Measurements from ENCODE around the gene TTLL8.
A peak's percentile ranks its signal among the peaks of the same experiment; 100 is the strongest.

TTLL8 gene

DNA sequence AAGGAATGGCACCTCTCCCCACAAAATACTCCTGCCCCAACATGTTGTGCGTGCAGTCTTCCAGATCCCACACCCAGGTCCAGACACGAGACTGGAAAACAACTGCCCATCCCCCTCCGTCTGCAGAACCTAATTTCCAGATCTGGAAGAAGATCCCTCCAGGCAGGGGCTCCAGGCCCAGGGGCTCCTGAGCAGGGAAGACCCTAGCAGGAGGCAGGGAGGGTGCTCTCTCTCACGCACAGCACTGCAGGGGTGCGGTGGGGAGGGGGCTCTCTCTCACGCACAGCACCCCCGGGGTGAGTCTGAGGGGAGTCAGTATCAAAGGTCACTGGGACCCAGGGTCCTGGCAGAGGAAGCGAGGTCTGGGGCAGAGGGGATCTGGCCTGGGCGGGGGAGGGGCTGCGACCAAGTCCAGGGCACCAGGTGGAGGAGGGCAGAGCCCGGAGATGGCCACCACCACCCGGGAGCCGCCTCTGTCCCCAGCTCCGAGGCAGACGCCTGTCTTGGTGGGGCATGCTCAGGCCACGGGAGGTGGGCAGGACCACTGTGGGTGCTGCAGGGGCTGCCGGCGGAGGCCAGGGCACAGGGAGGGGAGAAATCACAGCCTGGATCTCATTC is 25.5 kb upstream of the TTLL8 start:
- DNase-seq: no peak

DNA sequence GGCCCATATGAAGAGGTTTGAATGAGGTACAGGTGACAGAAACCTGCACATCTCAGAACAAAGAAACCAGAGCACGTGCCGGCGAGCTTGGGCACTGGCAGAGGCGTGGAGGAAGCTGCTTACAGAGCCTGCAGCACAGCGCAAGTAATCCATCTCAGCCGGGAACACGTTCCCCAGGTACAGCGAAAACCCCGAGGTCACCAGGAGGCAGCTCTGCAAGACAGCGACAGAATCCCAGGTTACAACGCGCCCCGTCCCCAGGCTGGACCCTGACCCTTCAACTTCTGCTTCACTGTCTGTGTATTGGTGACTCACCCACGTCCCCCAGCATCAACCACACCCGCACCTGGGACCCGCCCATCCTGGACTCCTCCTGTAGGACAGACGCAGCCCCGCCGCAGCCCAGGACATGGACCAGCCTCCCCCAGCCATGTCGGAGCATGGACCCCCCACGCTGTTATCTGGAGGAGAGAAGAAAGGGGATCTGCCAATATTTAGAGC is 24.9 kb upstream of the TTLL8 start:
- DNase-seq: no peak

DNA sequence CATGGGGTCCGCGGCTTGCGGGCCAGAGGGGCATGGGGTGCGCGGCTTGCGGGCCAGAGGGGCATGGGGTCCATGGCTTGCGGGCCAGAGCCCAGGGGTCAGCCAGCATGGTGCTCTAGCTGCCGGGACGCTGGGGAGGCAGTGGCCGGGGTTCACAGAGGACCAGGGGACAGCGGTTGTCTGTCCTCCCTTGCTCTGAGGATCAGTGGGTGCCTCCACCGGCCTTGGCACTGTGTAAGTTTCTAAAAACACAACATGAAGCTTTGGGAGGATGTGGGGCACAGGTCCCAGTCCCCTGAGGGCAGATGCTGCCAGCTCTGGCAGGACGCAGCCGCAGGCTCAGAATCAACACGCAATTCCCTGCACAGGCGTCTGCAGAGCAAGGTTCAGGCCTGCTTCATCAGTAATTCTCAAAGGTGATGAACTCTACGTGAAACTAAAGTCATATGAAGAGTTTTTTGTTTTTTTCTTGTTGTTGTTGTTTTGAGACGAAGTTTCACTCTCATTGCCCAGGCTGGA is 24.2 kb upstream of the TTLL8 start:
- DNase-seq: no peak

DNA sequence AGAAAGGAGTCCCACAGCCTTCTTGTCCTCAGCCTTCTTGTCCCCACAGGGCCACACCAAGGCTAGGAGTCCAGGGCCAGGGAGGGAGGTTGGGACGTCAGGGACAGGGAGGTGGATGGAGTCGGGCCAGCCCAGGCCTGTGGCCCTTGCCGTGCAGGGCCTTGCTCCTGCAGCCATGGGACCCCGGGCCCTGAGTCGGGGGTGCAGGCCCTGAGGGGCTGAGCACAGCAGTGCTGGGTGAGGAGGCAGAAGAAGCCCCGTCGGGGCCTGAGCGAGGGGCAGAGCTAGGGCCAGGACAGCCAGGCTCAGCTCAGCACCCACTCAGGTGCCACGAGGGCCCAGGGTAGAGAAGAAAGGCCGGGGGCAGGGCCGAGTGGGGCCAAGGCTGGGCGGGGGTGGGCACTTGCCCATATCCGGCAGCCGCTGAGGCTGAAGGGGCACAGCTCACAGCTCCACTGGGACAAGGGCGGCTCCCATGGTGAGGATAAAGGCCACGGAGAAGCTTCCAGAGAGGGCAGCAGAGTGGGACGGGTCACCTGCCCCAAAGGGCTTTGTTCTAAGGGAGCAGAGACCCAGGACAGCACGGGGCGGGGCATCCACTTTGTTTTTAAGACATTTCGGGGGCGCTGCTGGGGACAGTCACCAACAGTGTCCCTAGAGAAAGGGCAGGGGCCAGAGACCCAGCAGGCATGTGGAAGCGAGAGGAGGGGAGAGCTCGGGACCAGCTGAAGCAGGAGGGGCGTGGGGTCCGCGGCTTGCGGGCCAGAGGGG is 23.5 kb upstream of the TTLL8 start:
- no peak for DNase-seq

DNA sequence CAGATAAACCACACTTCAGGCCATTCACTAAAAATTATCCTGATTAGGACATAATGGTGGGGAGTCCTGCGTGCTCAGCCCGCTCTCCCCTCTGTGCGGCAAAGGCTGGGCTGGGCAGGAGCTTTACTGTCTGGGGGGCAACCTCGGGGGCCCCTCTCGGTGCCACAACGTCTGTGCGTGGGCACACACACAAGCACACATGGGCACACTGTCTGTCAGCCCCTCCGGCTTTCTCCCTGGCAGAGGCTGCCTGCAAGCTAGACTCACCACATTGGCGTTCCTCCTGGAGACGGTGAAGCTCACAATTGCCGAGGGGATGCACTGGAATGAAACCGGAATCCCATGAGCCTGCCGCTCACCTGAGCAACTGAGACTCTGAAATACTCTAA is 22.0 kb upstream of the TTLL8 start:
- DNase-seq: no peak

DNA sequence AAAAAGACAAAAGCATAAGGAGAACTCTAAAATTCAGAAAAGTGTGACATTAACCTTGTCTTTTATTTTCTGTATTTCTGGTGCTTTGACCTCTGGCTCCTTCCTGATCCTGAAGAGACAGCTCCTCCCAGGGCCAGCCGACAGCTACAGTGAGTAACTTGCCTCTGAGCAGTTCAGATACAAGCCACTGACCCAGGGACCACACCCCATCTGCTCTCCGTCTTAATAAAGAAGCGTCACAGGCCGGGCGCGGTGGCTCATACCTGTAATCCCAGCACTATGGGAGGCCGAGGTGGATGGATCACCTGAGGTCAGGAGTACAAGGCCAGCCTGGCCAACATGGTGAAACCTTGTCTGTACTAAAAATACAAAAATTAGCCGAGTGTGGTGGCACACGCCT is 20.7 kb upstream of the TTLL8 start:
- no peak for DNase-seq

DNA sequence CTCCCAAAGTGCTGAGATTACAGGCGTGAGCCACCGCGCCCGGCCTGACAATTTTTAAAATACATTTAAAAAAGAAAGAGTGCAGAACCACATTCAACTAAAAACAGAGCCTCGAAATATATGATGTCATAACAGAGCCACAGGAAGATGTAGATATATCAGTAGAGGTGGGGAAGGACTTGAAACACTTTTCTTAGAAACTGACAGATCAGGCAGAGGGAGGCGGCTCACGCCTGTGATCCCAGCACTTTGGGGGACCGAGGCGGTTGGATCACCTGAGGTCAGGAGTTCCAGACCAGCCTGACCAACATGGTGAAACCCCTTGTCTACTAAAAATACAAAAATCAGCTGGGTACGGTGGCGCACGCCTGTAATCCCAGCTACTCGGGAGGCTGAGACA is 20.1 kb upstream of the TTLL8 start:
- DNase-seq: no peak

DNA sequence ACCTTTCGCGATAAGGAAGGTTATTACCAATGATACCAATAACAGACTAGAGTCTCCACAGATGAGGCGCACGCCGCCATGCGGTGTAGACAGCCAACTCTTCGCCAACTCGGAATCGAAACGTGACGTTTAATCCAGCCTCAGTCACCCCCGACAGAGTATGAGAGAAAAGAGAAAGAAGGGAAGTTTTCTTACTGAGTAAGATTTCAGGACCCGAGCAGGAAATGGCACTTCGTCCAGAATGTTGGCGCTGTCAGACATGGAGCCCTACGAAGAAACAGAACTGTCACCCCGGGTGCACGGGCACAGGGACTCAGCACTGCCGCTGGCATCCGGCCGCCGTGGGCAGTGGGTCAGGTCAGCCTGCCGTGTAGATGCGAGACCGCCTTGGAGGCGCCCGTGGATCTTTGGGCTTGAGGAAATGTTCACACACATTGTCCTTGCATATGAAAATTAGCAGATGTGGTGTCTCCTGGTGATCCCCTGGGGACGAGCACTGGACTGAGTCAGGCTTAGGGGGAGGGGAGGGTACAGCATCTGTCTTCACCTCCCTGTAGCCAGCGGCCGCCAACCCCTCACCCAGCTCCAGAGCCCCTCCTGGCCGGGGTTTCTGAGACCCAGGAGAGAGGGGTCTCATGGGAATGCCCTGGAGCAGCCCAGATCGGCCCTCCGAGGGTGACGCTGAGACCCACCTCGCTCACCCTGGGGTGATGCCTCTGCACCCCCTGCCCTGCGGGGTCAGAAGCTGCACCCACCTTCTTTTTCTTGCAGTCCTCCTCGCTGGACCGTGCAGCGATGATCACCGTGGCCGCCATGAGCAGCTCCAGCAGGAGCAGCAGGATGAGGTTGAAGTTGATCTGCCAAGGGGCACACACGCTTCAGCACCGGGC is 18.8 kb upstream of the TTLL8 start:
- no peak for DNase-seq

DNA sequence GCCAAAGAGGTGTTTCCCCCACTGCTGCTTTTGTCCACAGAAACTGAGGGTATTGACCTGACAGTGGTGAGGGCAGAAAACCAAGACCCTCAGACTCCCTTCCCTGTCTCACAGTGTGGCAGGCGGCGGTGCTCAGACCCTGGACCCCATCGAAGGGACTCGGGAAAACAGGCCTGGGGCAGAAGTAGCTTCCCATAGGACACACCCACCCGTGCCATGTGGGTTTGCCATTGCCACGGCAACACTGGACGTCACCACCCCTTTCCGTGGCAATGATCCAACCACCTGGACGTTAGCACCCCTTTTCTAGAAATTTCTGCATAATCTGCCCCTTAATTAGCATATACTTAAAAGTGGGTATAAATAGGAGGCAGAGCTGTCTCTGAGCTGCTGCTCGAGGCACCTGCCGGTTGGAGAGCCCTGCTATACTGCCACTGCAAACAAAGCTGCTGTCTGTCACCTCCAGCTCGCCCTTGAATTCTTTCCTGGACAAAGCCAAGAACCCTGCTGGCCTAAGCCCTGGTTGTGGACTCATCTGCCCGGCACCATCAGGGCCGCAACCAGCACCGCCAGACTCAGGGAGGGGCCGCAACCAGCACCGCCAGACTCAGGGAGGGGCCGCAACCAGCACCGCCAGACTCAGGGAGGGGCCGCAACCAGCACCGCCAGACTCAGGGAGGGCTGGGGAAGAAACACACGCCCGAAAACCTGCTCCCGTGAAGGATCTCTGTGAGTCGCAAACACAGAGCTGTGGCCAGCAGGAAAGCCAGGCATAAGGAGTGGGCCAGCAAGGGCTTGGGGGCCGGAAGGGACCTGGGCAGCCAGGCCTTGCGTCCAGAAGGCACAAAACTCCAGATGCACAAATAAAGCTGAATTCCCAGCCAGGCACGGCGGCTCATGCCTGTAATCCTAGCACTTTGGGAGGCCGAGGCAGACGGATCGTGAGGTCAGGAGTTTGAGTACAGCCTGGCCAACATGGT is 16.7 kb upstream of the TTLL8 start:
- peak in 3 of 58 donors; percentile 2 to 42 (median 23) for DNase-seq

DNA sequence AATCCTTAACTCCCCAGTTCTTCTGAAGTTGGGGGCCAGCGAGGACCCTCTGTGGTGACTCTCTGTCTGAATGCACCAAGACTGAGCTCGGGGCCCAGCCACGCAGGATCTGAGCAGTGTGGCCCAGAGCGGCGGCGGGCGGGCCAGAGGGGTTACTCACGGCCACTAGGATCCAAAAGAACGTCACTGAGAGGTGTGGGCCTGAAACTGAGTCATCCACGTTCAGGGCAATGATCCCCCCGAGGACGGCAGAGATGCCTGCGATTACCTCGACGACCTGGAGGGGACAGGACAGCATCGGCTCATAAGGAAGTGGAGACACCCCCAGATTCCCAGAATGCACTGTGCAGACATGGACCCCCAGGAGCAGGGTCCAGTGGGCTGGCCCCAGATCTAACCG is 16.0 kb upstream of the TTLL8 start:
- no peak for DNase-seq

DNA sequence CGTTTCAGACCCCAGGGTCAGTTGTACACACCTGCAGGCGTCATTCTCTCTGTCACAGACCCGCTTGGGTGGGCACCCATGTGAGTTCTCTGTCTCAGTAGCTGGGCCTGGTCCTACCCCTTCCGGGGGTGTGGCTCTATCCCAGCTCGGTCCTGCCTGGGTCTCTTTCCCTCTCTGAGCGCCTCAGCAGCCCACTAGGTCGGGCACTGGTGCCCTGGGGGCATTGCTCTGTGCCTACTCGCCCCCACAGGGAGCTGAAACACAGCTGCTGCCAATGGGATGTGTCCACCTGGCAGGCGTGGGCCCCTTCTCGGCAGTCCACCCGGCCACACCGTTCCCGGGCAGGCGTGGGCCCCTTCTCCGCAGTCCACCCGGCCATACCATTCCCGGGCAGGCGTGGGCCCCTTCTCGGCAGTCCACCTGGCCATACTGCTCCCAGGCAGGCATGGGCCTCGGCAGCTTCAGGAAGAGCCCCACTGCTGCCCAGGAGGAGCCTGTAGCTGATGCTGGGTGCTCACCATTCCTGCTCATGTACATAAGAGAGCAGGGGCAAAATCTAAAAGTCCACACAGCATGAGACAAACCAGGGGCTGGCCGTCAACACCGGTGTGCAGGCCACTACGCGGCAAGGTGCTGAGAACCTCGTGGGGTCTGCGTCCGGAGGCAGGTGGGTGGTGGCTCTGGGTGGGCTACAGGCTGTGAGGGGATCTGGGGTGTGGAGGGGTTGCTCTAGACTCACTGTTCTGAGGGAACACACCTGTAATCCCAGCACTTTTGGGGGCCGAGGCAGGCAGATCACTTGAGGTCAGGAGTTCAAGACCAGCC is 14.8 kb upstream of the TTLL8 start:
- DNase-seq: no peak

DNA sequence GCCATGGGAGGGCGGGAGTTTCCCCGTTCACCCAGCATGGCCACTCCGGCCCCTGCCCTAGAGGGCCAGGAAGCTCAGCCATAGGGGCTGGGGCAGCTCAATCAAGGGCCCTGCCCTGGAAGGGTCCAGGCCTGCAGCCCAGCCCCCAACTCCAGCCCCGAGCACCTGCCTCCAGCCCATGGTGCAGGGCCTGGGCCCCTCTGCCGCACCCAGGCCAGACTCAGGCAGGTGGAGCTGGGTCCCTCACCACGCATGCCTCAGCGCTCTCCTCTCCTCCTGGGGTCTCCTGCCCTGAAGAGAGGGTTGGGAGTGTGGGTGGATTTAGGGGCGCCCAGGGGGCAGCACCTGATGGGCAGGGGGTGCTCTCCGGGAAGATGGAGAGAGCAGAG is 14.1 kb upstream of the TTLL8 start:
- no peak for DNase-seq

DNA sequence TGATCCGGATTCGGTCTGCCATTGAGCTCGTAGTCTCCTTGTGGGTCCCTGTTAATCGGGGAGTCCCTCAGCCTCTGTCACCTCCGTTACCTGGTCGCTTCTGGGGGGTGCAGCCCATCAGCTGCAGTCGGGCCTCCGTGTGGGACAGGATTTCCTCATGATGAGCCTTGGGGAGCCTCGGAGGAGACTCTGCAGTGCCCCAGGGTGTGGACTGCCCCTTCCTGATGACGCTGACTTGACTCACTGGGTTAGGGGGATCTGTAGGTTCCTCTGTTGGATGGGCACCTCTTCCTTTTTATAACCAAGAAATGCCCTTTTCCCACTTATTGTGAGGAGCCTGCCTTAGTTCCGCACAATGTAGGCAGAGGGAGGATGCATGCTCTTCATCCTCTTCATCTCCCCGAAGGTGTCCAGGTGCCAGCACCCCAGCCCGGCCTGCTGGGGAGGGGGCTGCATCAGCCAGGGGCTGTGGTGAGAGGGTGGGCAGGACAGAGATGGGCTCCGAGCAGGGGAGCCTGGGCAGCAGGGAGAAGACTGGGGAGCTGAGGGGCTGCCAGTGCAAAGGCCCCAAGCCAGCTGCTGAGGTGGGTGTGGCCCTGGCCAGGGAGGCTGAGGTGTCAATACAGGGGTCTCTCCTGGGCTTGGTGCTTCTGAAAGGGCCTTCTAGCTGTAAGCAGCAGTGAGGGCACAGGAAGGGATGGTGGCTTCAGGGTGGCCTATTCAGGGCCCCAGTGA is 13.5 kb upstream of the TTLL8 start:
- DNase-seq: no peak

DNA sequence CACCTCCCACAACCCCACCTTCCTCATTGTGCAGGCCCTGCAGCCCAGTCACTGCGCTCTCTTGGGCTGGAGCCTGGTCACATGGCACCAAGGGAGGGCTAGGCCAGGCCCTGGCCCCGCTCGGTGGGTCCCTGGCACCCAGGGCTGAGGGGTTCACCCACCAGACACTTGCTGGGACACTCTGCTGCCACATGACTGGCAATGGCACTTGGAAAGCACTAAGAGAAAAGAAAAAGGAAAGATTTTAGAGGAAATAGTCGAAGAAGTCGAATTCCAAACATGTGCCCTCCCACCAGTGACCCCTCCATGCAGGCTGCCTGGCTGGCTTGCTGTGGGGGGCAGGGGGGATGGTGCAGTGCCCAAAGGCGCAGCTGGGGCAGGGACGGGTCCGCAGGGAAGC is 12.3 kb upstream of the TTLL8 start:
- no peak for DNase-seq

DNA sequence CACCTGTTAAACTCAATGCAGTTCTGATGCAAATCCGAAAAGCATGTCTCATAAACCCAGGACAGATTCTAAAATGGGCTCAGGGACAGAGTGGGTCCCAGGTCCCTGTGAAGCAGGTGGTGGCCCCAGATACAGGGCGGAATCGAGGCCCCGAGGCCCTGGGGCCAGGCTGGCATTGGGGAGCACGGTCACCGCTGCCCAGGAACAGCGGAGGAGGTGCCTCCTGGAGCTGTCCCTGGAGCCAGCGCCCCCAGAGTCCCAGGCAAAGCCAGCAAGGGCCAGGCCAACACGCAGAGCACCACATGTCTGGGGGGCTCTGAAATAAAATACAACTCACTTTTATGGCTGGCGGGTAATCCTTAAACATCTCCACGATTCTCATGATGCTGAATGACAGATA is 10.0 kb upstream of the TTLL8 start:
- DNase-seq: no peak

DNA sequence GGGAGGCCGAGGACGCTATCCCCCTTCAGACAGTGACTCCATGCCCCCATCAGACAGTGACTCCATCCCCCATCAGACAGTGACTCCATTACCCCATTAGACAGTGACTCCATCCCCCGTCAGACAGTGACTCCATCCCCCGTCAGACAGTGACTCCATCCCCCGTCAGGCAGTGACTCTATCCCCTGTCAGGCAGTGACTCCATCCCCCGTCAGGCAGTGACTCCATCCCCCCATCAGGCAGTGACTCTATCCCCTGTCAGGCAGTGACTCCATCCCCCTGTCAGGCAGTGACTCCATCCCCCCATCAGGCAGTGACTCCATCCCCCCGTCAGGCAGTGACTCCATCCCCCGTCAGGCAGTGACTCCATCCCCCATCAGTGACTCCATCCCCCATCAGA is 9.1 kb upstream of the TTLL8 start:
- no peak for DNase-seq

DNA sequence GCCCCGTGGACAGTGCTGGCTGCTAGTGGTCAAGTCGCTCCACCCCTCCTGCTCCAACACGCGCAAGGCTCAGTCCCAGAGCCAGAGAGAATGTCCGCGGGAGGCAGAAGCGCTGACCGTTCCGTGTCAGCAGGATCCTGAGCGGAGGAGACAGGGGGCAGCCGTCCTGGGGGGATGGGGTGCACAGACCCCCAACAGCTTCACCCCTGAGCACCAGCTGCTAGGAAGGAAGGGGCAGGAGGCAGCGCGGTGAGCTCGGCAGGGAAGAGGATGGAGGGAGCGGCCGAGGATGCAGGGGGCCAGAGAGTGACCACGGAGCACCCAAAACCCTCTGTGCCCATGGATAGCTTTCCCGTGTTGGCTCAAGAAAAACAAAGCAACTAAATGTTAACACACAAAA is 6.4 kb upstream of the TTLL8 start:
- no peak for DNase-seq

DNA sequence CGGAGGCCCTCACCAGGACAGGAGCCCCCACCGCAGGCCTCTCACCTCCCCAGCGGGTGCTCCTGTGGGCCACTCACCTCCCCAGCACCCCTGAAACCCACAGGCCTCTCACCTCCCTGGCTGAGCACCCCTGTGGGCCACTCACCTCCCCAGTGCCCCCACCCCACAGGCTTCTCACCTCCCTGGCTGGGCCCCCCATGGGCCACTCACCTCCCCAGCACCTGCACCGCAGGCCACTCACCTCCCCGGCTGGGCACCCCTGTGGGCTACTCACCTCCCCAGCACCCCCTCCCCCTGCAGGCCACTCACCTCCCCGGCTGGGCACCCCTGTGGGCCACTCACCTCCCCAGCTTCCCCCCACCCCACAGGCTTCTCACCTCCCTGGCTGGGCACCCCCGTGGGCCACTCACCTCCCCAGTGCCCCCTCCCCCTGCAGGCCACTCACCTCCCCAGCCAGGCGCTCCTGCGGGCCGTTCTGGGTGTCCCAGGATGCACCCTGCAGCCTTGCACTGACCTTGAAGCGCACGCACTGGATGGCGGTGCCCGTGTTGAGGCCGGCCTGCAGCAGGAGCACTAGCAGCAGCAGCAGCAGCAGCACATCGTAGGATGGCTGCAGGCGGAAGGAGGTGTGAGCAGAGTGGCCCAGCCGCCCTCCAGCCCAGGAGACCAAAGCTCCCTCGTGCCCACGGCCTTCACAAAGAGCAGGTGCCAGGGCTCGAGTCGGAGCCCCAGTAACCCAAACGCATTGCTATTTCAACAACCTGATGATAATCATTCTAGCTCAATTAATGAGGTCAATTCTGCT is 5.7 kb upstream of the TTLL8 start:
- DNase-seq: no peak
